Stimulated activated naive CD8-positive, alpha-beta T cell treated with anti-CD3 and anti-CD28 coated beads, Interleukin-15, Interleukin-2, amounts not matched to agents 100 ng/mL and 50 ng/mL, for 24 hours (primary cell): ENCODE results near the gene SBNO1.
"Not testable (repeated sequence)": the region's sequence is repeated elsewhere in the genome, so short reads cannot be mapped to it uniquely, and the experiment has no call there.

Experiments
- H3K27ac Mint-ChIP-seq: one replicate; pipeline ENCODE4 v1.8.0; 2021; ENCODE audit warnings: mild to moderate bottlenecking, mixed read lengths
- H3K27me3 Mint-ChIP-seq: one replicate; pipeline ENCODE4 v1.8.0; 2021; ENCODE audit warnings: mixed read lengths
- H3K36me3 Mint-ChIP-seq: one replicate; pipeline ENCODE4 v1.8.0; 2021; ENCODE audit warnings: low read depth, mixed read lengths
- H3K4me1 Mint-ChIP-seq: one replicate; pipeline ENCODE4 v1.8.0; 2021; ENCODE audit warnings: low read depth, mixed read lengths
- H3K4me3 Mint-ChIP-seq: one replicate; pipeline ENCODE4 v1.8.0; 2021; ENCODE audit warnings: mild to moderate bottlenecking, mixed read lengths
- H3K9me3 Mint-ChIP-seq: one replicate; pipeline ENCODE4 v1.8.0; 2021; ENCODE audit warnings: mixed read lengths

Gene SBNO1

GRCh38 chr12:123261196-123261595 lies 103.5 kb downstream of the SBNO1 start:
- H3K27ac Mint-ChIP-seq: no peak overlapping the region

DNA sequence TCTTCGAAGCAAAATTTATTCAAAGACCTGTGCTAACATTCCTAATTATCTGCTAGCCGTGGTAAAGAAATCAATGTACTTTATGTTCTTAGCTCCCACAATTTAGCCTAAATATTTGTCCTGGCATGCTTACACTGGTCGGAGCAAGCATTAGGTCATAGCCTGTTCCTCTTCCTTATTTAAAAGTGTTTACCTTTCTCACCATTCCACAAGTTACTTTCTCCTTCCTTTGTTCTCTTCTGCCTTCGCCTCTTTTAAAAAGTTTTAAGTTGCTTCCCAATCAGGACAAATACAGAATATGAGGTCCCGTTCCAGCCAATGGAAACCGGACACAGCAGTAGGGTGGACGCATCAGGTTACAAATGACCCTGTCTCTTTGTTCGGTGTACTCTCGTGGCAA lies 104.6 kb downstream of the SBNO1 start:
- Mint-ChIP-seq H3K27me3 (no peaks in the 10 kb centered on the region), H3K4me3 (no peak overlapping the region), H3K27ac (no peak overlapping the region), H3K36me3 (peaks cover 61% of the 10 kb centered on the region), H3K4me1 (peaks cover 3% of the 10 kb centered on the region), H3K9me3 (no peaks in the 10 kb centered on the region)

More at GRCh38 chr12:123261196-123261595, 103.5 kb downstream of the SBNO1 start:
- Mint-ChIP-seq H3K9me3 (no peaks in the 10 kb centered on the region), H3K36me3 (peaks cover 53% of the 10 kb centered on the region), H3K4me1 (no peaks in the 10 kb centered on the region), H3K4me3 (no peak overlapping the region), H3K27me3 (no peaks in the 10 kb centered on the region)

DNA sequence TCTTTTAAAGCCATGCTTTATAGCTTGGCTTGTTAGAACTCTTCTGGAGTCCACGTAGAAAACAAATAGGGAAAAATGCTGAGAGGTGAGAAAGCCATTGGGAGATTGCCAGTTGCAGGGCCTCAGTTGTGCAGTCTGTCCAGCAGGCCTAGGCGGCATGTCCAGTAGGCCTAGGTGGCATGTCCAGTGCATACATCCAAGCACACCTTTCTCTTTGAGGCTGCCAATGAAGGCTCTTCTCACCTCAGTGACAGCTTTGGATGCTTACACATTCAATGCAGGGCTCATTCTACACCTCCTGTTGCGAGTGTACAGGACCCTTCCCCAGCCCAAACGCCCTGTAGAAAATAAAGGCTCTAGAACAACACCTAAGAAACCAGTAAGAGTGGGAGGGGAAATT lies 106.1 kb downstream of the SBNO1 start:
- Mint-ChIP-seq H3K27me3 (no peaks in the 10 kb centered on the region), H3K9me3 (no peaks in the 10 kb centered on the region), H3K36me3 (peaks cover 65% of the 10 kb centered on the region), H3K4me3 (no peak overlapping the region), H3K27ac (no peak overlapping the region), H3K4me1 (peaks cover 14% of the 10 kb centered on the region)

DNA sequence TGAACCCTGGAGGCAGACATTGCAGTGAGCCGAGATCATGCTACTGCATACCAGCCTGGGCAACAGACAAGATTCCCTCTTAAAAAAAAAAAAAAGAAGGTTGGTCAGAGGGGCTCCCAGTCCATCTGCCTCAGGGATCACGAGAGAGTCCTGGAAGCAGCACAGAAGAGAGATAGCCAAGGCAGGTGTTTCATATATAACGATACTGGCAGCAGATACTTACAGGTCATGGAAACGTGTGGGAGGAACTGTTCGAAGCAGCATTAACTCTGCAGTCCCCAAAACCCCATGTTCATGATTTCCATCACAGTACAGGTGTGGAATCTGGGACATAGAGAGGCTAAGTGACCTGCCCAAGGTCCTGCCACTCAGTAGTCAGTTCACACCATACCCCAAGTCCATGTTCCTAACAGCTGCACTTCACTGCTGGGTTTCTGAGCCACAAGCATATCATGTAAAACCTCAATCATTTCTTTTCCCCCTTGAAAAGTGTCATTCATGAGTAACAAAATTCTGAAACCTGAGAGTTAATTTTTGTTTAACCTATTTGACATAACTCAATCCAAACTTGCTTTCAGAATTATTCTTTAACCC lies 109.7 kb downstream of the SBNO1 start:
- Mint-ChIP-seq H3K4me1 (peaks cover 41% of the 10 kb centered on the region), H3K36me3 (peaks cover 48% of the 10 kb centered on the region), H3K27me3 (no peaks in the 10 kb centered on the region), H3K9me3 (no peaks in the 10 kb centered on the region), H3K4me3 (no peak overlapping the region), H3K27ac (peak overlapping the region; percentile 34)

GRCh38 chr12:123253641-123254459 lies 110.8 kb downstream of the SBNO1 start:
- Mint-ChIP-seq H3K27me3 (no peaks in the 10 kb centered on the region), H3K4me1 (peaks cover 45% of the 10 kb centered on the region), H3K27ac (peak overlapping the region; percentile 72), H3K36me3 (peaks cover 45% of the 10 kb centered on the region), H3K9me3 (no peaks in the 10 kb centered on the region), H3K4me3 (no peak overlapping the region)

- Mint-ChIP-seq H3K4me1 (peaks cover 60% of the 10 kb centered on the region), H3K36me3 (peaks cover 54% of the 10 kb centered on the region)
- not testable (repeated sequence) for H3K4me3 Mint-ChIP-seq, H3K9me3 Mint-ChIP-seq, H3K27ac Mint-ChIP-seq, H3K27me3 Mint-ChIP-seq
Measured at GRCh38 chr12:123252365-123252764, 112.3 kb downstream of the SBNO1 start.

- no peak overlapping the region for H3K4me3 Mint-ChIP-seq
- peaks cover 53% of the 10 kb centered on the region for H3K36me3 Mint-ChIP-seq
- no peaks in the 10 kb centered on the region for H3K9me3 Mint-ChIP-seq
- no peaks in the 10 kb centered on the region for H3K27me3 Mint-ChIP-seq
- H3K4me1 Mint-ChIP-seq: peaks cover 66% of the 10 kb centered on the region
- H3K27ac Mint-ChIP-seq: peak overlapping the region; percentile 18
Measured at GRCh38 chr12:123251403-123252076, 113.1 kb downstream of the SBNO1 start.

DNA sequence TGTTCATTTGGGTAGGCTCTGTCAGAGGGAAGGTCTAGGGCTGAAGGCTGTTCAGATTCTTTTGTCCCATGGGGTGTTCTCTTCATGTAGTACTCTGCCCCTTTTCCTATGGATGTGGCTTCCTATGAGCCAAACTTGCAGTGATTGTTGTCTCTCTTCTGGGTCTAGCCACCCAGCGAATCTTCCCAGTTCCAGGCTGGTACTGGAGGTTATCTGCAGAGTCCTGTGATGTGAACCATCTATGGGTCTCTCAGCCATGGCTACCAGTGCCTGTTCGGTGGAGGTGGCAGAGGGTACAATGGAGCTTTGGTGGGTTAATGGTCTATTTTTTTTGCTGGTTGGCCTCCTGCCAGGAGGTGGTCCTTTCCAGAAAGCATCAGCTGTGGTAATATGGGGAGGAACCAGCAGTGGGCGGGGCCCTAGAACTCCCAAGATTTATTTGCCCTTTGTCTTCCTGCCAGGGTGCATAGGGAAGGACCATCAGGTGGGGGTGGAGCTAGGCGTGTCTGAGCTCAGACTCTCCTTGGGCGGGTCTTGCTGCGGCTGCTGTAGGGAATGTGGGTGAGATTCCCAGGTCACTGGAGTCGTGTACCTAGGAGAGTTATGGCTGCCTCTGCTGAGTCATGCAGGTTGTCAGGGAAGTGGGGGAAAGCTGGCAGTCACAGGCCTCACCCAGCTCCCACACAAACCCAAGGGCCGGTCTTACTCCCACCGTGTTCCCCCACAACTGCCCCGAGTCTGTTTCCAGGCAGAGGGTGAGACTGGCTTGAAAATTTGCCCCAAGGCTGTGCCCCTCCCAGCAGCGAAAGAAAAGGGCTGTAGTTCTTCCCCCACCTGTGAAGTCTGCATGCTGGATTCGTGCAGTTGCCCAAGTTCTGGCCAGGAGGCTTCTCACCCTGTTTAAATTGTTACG lies 113.9 kb downstream of the SBNO1 start:
- H3K27ac Mint-ChIP-seq: peak overlapping the region; percentile 18
- no peaks in the 10 kb centered on the region for H3K27me3 Mint-ChIP-seq
- H3K9me3 Mint-ChIP-seq: no peaks in the 10 kb centered on the region
- H3K4me3 Mint-ChIP-seq: no peak overlapping the region
- peaks cover 48% of the 10 kb centered on the region for H3K36me3 Mint-ChIP-seq
- H3K4me1 Mint-ChIP-seq: peaks cover 73% of the 10 kb centered on the region

- not testable (repeated sequence) for H3K27ac Mint-ChIP-seq, H3K27me3 Mint-ChIP-seq, H3K9me3 Mint-ChIP-seq, H3K4me3 Mint-ChIP-seq
- H3K4me1 Mint-ChIP-seq: peaks cover 69% of the 10 kb centered on the region
- peaks cover 47% of the 10 kb centered on the region for H3K36me3 Mint-ChIP-seq
Measured at GRCh38 chr12:123248996-123249741, 115.5 kb downstream of the SBNO1 start.

GRCh38 chr12:123248129-123248528 lies 116.5 kb downstream of the SBNO1 start:
- peaks cover 40% of the 10 kb centered on the region for H3K36me3 Mint-ChIP-seq
- peak overlapping the region; percentile 52 for H3K27ac Mint-ChIP-seq
- not testable (repeated sequence) for H3K9me3 Mint-ChIP-seq, H3K4me3 Mint-ChIP-seq, H3K27me3 Mint-ChIP-seq
- H3K4me1 Mint-ChIP-seq: peaks cover 62% of the 10 kb centered on the region

- peaks cover 62% of the 10 kb centered on the region for H3K4me1 Mint-ChIP-seq
- H3K27me3 Mint-ChIP-seq: no peaks in the 10 kb centered on the region
- H3K9me3 Mint-ChIP-seq: no peaks in the 10 kb centered on the region
- H3K27ac Mint-ChIP-seq: no peak overlapping the region
- H3K36me3 Mint-ChIP-seq: peaks cover 49% of the 10 kb centered on the region
- no peak overlapping the region for H3K4me3 Mint-ChIP-seq
Measured at GRCh38 chr12:123245678-123246077, 119.0 kb downstream of the SBNO1 start.

DNA sequence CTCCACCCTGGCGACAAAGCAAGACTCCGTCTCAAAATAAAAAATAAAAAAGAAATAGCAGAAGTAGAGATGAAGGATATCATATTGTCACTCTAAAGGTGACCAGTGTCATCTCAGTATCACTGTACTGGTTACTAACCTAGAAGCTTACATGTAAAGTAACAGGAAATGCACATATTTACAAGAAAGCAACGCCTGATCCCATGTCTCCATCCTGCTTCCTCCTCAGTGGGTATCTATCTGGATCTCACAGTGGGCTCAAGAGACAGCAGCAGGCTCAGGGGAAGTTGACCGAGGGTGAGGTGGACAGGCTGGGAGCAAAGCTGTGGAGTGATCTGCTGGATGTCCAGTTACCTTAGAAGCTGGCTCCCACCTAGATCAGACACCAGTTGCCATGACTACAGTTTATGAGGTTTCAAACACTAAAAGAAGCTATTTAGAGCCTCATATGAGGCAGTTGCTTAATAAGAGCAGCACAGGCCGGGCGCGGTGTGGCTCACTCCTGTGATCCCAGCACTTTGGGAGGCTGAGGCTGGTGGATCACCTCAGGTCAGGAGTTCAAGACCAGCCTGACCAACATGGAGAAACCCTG lies 120.9 kb downstream of the SBNO1 start:
- H3K4me1 Mint-ChIP-seq: peaks cover 55% of the 10 kb centered on the region
- H3K27ac Mint-ChIP-seq: peak overlapping the region; percentile 45
- no peaks in the 10 kb centered on the region for H3K27me3 Mint-ChIP-seq
- H3K4me3 Mint-ChIP-seq: no peak overlapping the region
- no peaks in the 10 kb centered on the region for H3K9me3 Mint-ChIP-seq
- peaks cover 44% of the 10 kb centered on the region for H3K36me3 Mint-ChIP-seq

DNA sequence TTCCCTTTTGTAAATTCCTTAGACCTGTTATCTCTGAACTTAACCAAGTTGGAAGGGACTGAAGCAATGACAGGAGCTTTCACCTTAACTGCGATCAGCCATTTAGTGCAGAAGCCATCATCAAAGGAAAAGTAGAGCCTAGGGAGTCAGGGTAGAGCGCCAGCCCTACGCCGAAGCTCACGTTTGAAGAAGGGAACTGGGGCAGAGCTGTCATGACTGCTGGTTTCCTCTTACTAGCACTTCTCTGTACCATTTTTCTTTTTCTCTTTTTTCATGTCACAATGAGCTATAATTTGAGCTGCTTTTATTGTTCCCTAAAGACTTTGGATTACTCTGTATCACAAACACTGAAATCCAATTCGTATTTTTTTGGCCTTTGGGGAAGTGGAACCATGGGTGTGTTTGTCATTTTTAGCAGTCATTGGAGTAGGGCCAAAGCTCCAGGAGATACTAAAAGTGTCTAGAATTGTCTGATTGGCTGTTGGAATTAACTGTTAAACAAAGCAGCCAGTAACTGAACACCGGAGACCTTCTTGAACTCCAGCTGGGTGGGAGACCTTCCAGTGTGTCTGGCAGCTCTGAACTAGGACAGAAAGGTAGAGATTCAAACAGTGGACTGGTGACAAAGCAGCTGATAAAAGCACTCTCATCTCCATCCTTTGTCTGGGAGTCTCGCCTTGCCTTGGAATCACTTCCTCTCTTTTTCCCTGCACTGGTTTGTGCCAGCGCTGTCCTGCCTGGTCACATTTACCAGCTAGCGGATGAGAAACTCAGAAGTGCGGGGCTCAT lies 122.3 kb downstream of the SBNO1 start:
- H3K9me3 Mint-ChIP-seq: no peaks in the 10 kb centered on the region
- H3K4me1 Mint-ChIP-seq: peaks cover 54% of the 10 kb centered on the region
- H3K27me3 Mint-ChIP-seq: no peaks in the 10 kb centered on the region
- peak overlapping the region; percentile 28 for H3K4me3 Mint-ChIP-seq
- peak overlapping the region; percentile 57 for H3K27ac Mint-ChIP-seq
- peaks cover 35% of the 10 kb centered on the region for H3K36me3 Mint-ChIP-seq
